Mesendoderm (in vitro differentiated cells): Measurements from ENCODE around the gene ASB13.

ENCODE experiments used
- DNase-seq: peaks from one replicate; pipeline ENCODE4 v3.0.0; 2013
- H2AK5ac ChIP-seq: 2 replicates; pipeline ENCODE4 v1.6.1; 2013; ENCODE audit warnings: low read length, inconsistent platforms
- H2BK120ac ChIP-seq: 2 replicates; pipeline ENCODE4 v1.6.1; 2013; ENCODE audit warnings: low read depth, mild to moderate bottlenecking, low read length, moderate library complexity, mixed read lengths
- H2BK15ac ChIP-seq: replicated peaks from 2 replicates; pipeline ENCODE4 v1.6.1; 2013; ENCODE audit warnings: low read depth, mild to moderate bottlenecking, moderate library complexity
- H2BK5ac ChIP-seq: 2 replicates; pipeline ENCODE4 v1.6.1; 2013; ENCODE audit warnings: low read length, inconsistent platforms
- H3K18ac ChIP-seq: 2 replicates; pipeline ENCODE4 v1.6.1; 2013; ENCODE audit warnings: mild to moderate bottlenecking, low read length, mixed read lengths
- H3K23ac ChIP-seq: one replicate; pipeline ENCODE4 v1.6.1; 2013; ENCODE audit warnings: low read length
- H3K27ac ChIP-seq: 2 replicates; pipeline ENCODE4 v1.5.1; 2013; ENCODE audit warnings: low read depth, mild to moderate bottlenecking, inconsistent platforms, low read length, moderate library complexity
- H3K27me3 ChIP-seq: 2 replicates; pipeline ENCODE4 v1.6.1; 2013; ENCODE audit warnings: low read length, control low read depth, mild to moderate bottlenecking, inconsistent platforms; ENCODE audit not compliant: insufficient read depth, poor library complexity
- H3K36me3 ChIP-seq: 2 replicates; pipeline ENCODE4 v1.6.1; 2013; ENCODE audit warnings: low read length, inconsistent platforms; ENCODE audit not compliant: control insufficient read depth, insufficient read depth
- H3K4ac ChIP-seq: one replicate; pipeline ENCODE4 v1.6.1; 2013; ENCODE audit warnings: low read depth, mild to moderate bottlenecking, low read length, moderate library complexity
- H3K4me1 ChIP-seq: 2 replicates; pipeline ENCODE4 v1.6.1; 2013; ENCODE audit warnings: low read depth, low read length, inconsistent platforms; ENCODE audit not compliant: control insufficient read depth
- H3K4me2 ChIP-seq: 2 replicates; pipeline ENCODE4 v1.6.1; 2013; ENCODE audit warnings: low read length
- H3K4me3 ChIP-seq: 2 replicates; pipeline ENCODE4 v1.5.1; 2013; ENCODE audit warnings: mild to moderate bottlenecking, low read length
- H3K56ac ChIP-seq: one replicate; pipeline ENCODE4 v1.6.1; 2013; ENCODE audit warnings: low read length
- H3K79me1 ChIP-seq: 2 replicates; pipeline ENCODE4 v1.6.1; 2013; ENCODE audit warnings: low read length, inconsistent platforms
- H3K79me2 ChIP-seq: 2 replicates; pipeline ENCODE4 v1.6.1; 2013; ENCODE audit warnings: mild to moderate bottlenecking, low read length; ENCODE audit not compliant: control insufficient read depth, insufficient read depth
- H3K9ac ChIP-seq: 2 replicates; pipeline ENCODE4 v1.6.1; 2013; ENCODE audit warnings: low read length, inconsistent platforms
- H4K5ac ChIP-seq: one replicate; pipeline ENCODE4 v1.6.1; 2013; ENCODE audit warnings: low read length
- H4K8ac ChIP-seq: one replicate; pipeline ENCODE4 v1.6.1; 2013; ENCODE audit warnings: low read depth, mild to moderate bottlenecking, control low read depth, low read length, moderate library complexity
- WGBS: extraction: QIAGEN DNeasy Blood & Tissue Kit; methylation state at CpG from one replicate; pipeline ENCODE4 v1.1.7; 2013; ENCODE audit warnings: low lambda C conversion rate, missing lambda C conversion rate; ENCODE audit not compliant: insufficient coverage; ENCODE audit errors: extremely low coverage; 5-methylcytosine and 5-hydroxymethylcytosine counted together

ASB13 gene

DNA sequence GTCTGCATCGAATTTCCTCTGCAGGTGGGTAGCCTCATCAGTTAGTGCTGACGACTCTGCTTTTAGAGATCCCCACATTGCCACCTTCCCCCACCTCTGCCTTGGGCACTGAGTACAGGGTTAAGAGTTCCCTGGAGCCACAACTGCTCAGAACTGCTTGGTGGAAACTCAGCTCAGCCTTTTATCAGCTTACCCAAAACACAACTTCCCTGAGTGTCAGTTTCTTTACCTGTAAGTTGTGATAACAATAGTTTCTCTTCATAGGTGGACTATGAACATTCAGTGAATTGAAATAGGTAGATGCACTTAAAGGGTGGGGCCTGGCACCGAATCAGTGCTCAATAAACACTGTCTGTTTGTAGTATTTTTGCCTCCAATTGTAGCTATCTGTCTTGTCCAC, 11.3 kb downstream of the ASB13 start:
- Histone ChIP-seq H3K56ac (no peak overlapping the region), H4K5ac (no peak overlapping the region), H3K18ac (no peak overlapping the region), H3K36me3 (no peaks in the 10 kb centered on the region), H2BK5ac (no peak overlapping the region), H4K8ac (no peak overlapping the region), H3K4me2 (no peak overlapping the region), H3K23ac (no peak overlapping the region), H3K79me1 (no peaks in the 10 kb centered on the region), H3K9ac (no peak overlapping the region), H3K79me2 (no peaks in the 10 kb centered on the region), H3K27ac (no peak overlapping the region), H3K4me1 (peaks cover 8% of the 10 kb centered on the region), H2BK15ac (no peak overlapping the region), H2BK120ac (no peak overlapping the region), H2AK5ac (no peak overlapping the region), H3K4ac (no peak overlapping the region), H3K27me3 (no peaks in the 10 kb centered on the region), H3K4me3 (no peak overlapping the region)
- no CpG with 5 or more reads among the region's 3 CpGs for WGBS
- no peak for DNase-seq

DNA sequence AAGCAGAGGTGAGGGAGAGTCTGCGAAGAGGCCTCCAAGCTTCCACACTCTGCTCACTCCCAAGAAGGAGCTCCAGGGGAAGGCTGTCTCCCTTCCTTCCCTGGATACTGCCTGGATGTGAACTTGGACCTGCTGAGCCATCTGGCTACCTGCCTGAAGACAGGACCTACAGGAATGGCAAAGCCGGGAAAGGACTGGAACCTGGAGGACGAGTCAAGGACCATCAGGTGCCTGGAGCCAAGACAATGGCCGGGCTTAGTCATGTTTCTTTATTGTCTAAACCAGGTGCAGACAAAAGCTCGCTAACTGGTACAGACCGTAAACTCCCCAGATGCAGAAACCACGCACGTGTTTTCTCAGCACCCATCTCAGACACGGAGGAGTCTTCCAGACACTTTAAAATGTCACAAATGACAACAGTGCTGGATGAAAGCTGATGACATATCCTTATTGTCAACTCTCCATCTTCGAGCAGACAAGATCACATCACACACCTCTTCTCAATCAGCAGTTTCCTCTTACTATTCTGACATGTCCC, 12.1 kb downstream of the ASB13 start:
- Histone ChIP-seq H3K79me2 (no peaks in the 10 kb centered on the region), H2BK5ac (no peak overlapping the region), H3K56ac (no peak overlapping the region), H3K4me3 (no peak overlapping the region), H4K5ac (no peak overlapping the region), H3K27ac (no peak overlapping the region), H3K4me2 (no peak overlapping the region), H3K79me1 (no peaks in the 10 kb centered on the region), H3K27me3 (no peaks in the 10 kb centered on the region), H3K18ac (no peak overlapping the region), H3K36me3 (no peaks in the 10 kb centered on the region), H3K9ac (no peak overlapping the region), H3K4ac (no peak overlapping the region), H4K8ac (no peak overlapping the region), H2BK120ac (no peak overlapping the region), H3K23ac (no peak overlapping the region), H2BK15ac (no peak overlapping the region), H2AK5ac (no peak overlapping the region), H3K4me1 (peaks cover 1% of the 10 kb centered on the region)
- no peak for DNase-seq
- no CpG with 5 or more reads among the region's 10 CpGs for WGBS

DNA sequence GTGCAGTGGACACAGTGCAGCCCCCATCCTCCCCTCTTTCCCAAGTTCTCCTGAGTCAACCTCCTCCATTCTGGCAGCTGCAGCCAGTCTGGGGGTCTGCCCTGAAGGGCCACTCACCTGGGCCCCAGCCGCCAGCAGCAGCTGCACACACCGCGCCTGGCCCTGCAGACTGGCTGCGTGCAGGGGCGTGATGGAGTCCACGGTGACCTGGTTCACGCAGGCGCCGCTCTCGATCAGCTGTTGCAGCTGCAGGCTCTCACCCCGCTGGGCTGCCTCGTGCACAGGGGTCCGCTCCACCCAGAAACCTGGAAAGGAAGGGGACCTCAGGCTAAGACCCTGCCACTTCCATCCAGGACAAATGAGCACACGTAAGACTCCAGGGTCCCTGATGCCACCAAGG, 13.6 kb downstream of the ASB13 start:
- Histone ChIP-seq H3K4me1 (no peaks in the 10 kb centered on the region), H4K5ac (no peak overlapping the region), H2BK15ac (no peak overlapping the region), H2AK5ac (no peak overlapping the region), H2BK120ac (no peak overlapping the region), H3K4me3 (no peak overlapping the region), H3K23ac (no peak overlapping the region), H3K79me1 (no peaks in the 10 kb centered on the region), H3K9ac (no peak overlapping the region), H2BK5ac (no peak overlapping the region), H4K8ac (no peak overlapping the region), H3K36me3 (no peaks in the 10 kb centered on the region), H3K79me2 (no peaks in the 10 kb centered on the region), H3K56ac (no peak overlapping the region), H3K4ac (no peak overlapping the region), H3K27me3 (no peaks in the 10 kb centered on the region), H3K27ac (no peak overlapping the region), H3K18ac (no peak overlapping the region), H3K4me2 (no peak overlapping the region)
- no peak for DNase-seq
- no CpG with 5 or more reads among the region's 14 CpGs for WGBS

DNA sequence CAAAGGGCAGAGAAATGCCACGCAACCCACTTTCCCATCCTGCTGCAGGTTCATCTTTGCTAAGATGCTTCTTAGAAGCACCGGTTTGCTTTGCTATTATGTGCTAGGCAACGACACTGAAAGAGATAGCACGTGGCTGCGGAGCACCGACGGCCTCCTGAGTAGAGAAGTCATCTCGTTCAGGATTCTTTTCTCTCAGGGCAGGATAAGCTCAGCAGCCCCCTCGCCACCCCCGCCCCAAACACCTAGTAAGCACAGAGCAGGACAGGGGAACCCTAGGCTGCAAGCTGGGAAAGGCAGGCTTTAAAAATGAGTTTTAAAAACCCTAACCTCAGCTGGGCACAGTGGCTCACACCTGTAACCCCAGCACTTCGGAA, 15.0 kb downstream of the ASB13 start:
- H2BK120ac ChIP-seq: no peak overlapping the region
- H3K18ac ChIP-seq: no peak overlapping the region
- H2BK5ac ChIP-seq: no peak overlapping the region
- WGBS: no CpG with 5 or more reads among the region's 11 CpGs
- H3K56ac ChIP-seq: no peak overlapping the region
- no peak overlapping the region for H4K8ac ChIP-seq
- H3K79me2 ChIP-seq: no peaks in the 10 kb centered on the region
- H2BK15ac ChIP-seq: no peak overlapping the region
- no peak overlapping the region for H3K4me2 ChIP-seq
- no peak for DNase-seq
- H3K36me3 ChIP-seq: no peaks in the 10 kb centered on the region
- no peak overlapping the region for H4K5ac ChIP-seq
- H3K23ac ChIP-seq: no peak overlapping the region
- H3K4ac ChIP-seq: no peak overlapping the region
- no peaks in the 10 kb centered on the region for H3K4me1 ChIP-seq
- no peak overlapping the region for H2AK5ac ChIP-seq
- no peaks in the 10 kb centered on the region for H3K27me3 ChIP-seq
- H3K4me3 ChIP-seq: no peak overlapping the region
- H3K9ac ChIP-seq: no peak overlapping the region
- H3K27ac ChIP-seq: no peak overlapping the region
- H3K79me1 ChIP-seq: no peaks in the 10 kb centered on the region

DNA sequence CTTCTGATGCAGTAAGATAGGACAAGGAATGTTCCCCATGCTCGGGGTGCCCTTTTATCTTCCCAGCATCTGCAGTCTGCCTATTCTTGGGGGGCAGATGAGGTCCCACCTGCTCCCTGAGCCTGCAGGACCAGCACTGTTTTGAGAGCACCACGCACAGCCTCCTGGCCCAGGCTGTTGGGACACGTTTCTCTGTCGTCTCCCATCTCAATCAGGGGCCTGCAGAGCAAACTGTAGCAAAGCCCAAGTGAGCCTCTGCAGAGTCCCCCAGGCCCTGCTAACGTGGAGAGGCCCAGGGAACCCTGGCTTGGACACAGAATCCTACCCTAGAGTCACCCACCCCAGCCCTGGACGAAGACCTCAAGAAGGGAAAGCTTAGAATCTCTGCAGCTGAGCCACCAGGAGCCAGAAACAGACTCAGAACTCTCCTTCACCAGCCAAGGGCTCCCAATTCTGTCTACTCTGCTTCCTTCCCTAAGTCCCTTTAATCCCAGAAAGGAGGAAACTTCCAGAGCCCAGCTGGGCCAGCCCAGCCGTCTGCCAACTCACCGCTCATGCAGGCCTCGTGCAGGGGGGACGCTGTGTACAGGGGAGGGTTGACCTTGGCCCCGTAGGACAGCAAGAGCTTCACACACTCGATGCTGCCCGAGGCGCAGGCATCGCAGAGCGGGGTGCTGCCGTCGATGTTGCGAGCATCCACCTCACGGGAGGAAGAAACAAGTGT, 15.6 kb downstream of the ASB13 start:
- no peak overlapping the region for H3K27ac ChIP-seq
- H2BK5ac ChIP-seq: no peak overlapping the region
- H4K8ac ChIP-seq: no peak overlapping the region
- H3K18ac ChIP-seq: no peak overlapping the region
- H3K4me1 ChIP-seq: no peaks in the 10 kb centered on the region
- H3K4me2 ChIP-seq: no peak overlapping the region
- no peak overlapping the region for H3K9ac ChIP-seq
- WGBS: no CpG with 5 or more reads among the region's 20 CpGs
- H2BK120ac ChIP-seq: no peak overlapping the region
- H3K79me2 ChIP-seq: no peaks in the 10 kb centered on the region
- no peaks in the 10 kb centered on the region for H3K36me3 ChIP-seq
- no peak overlapping the region for H3K4me3 ChIP-seq
- H4K5ac ChIP-seq: no peak overlapping the region
- no peaks in the 10 kb centered on the region for H3K27me3 ChIP-seq
- no peak overlapping the region for H3K56ac ChIP-seq
- no peak for DNase-seq
- no peak overlapping the region for H3K23ac ChIP-seq
- no peak overlapping the region for H2BK15ac ChIP-seq
- H2AK5ac ChIP-seq: no peak overlapping the region
- H3K79me1 ChIP-seq: no peaks in the 10 kb centered on the region
- H3K4ac ChIP-seq: no peak overlapping the region

DNA sequence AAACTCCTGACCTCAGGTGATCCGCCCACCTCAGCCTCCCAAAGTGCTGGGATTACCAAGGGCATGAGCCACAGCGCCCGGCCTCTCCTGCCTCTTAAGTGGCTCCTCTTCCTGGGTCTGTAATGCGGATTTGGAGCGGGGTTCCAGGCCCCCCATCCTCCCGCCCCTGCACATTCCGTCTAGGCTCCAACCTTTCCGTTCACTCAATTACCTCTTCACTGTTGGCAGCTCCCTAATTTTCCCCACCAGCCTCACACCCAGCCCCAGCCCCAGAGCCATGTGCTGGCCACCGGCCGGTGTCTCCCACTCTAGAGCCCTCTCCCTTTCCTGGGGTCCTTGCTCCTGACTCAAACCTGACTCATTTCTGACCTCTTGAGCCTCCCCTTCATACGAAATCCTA, 16.6 kb downstream of the ASB13 start:
- Histone ChIP-seq H2BK120ac (no peak overlapping the region), H3K27me3 (no peaks in the 10 kb centered on the region), H3K9ac (no peak overlapping the region), H3K4ac (no peak overlapping the region), H3K79me2 (no peaks in the 10 kb centered on the region), H4K5ac (no peak overlapping the region), H2AK5ac (no peak overlapping the region), H3K23ac (no peak overlapping the region), H3K4me2 (no peak overlapping the region), H3K36me3 (no peaks in the 10 kb centered on the region), H3K27ac (no peak overlapping the region), H2BK15ac (no peak overlapping the region), H3K4me1 (no peaks in the 10 kb centered on the region), H2BK5ac (no peak overlapping the region), H4K8ac (no peak overlapping the region), H3K56ac (no peak overlapping the region), H3K4me3 (no peak overlapping the region), H3K79me1 (no peaks in the 10 kb centered on the region), H3K18ac (no peak overlapping the region)
- WGBS: no CpG with 5 or more reads among the region's 11 CpGs
- DNase-seq: no peak
